Fibroblast of peridontal ligament (primary cell): ENCODE data around the gene FZR1.
"Not testable (repeated sequence)": the region's sequence is repeated elsewhere in the genome, so short reads cannot be mapped to it uniquely, and the experiment has no call there.

ENCODE experiments used
- DNase-seq: peaks from one replicate; pipeline ENCODE4 v3.0.0-alpha.2; 2010; ENCODE audit errors: extremely low read depth

Gene FZR1

GRCh38 chr19:3514930-3515329 lies 8.8 kb downstream of the FZR1 start:
- no peak for DNase-seq

- DNase-seq, result peak; percentile 41
Measured at GRCh38 chr19:3515891-3516422, 9.8 kb downstream of the FZR1 start.

- no peak for DNase-seq
Measured at GRCh38 chr19:3516675-3517207, 10.6 kb downstream of the FZR1 start.

- no peak for DNase-seq
Measured at GRCh38 chr19:3517638-3518037, 11.5 kb downstream of the FZR1 start.

GRCh38 chr19:3518255-3518654 lies 12.1 kb downstream of the FZR1 start:
- DNase-seq, result no peak

GRCh38 chr19:3518659-3519058 lies 12.5 kb downstream of the FZR1 start:
- DNase-seq, result no peak

- no peak for DNase-seq
Measured at GRCh38 chr19:3519126-3519525, 13.0 kb downstream of the FZR1 start.

GRCh38 chr19:3520166-3521103 lies 14.3 kb downstream of the FZR1 start:
- no peak for DNase-seq

- DNase-seq, result no peak
Measured at GRCh38 chr19:3521104-3521445, 15.0 kb downstream of the FZR1 start.

GRCh38 chr19:3522421-3523360 lies 16.6 kb downstream of the FZR1 start:
- DNase-seq, result no peak

GRCh38 chr19:3523361-3524077 lies 17.4 kb downstream of the FZR1 start:
- no peak for DNase-seq

GRCh38 chr19:3524078-3524842 lies 18.1 kb downstream of the FZR1 start:
- DNase-seq, result no peak

- no peak for DNase-seq
Measured at GRCh38 chr19:3524904-3525451, 18.9 kb downstream of the FZR1 start.

GRCh38 chr19:3526507-3527237 lies 20.6 kb downstream of the FZR1 start:
- DNase-seq, result no peak

- DNase-seq, result no peak
Measured at GRCh38 chr19:3527238-3527910, 21.3 kb downstream of the FZR1 start.

GRCh38 chr19:3528080-3528479 lies 22.0 kb downstream of the FZR1 start:
- no peak for DNase-seq

GRCh38 chr19:3528539-3529211 lies 22.6 kb downstream of the FZR1 start:
- DNase-seq, result no peak

GRCh38 chr19:3529299-3529698 lies 23.2 kb downstream of the FZR1 start:
- not testable (repeated sequence) for DNase-seq

- DNase-seq, result no peak
Measured at GRCh38 chr19:3530389-3530788, 24.3 kb downstream of the FZR1 start.
